ENCODE data around the gene INPP5A. TPM values are rescaled to one million over a fixed set of nuclear protein-coding genes. Genes with fewer than 3 reads are reported as not detected.

INPP5A gene
- total RNA-seq, 1 donor from 2014 or later = 32.5 TPM

DNA sequence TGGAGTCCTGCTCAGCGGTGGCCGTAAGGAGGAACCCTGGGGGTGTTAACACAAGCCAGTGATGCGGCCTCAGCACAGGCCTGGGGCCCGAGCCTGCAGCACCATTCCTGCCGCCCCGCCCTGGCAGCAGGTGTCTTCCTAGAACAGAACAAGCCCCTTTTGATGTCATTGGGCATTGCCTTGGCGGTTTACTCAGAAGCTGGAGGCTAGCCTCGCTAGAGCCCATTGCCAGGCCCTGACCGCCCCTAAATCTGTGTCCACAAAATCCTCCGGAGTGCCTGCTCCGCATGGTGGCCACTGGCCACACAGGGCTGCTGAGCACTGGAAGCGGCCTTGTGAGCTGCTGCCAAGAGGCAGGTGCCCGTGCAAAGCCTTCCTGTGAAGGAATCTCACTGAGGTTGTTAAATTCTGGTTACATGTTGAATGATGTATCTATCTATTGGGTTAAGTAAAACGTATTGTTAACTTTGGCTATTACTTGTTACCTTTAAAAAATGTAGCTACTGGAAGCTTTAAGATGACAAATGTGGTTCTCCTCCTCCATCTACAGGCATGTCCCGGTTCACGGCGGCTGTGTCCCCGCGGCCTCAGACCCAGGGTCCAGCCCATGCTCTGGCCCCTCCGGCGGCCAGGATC lies 1.2 kb upstream of the INPP5A start:
- DNase-seq = no peak

DNA sequence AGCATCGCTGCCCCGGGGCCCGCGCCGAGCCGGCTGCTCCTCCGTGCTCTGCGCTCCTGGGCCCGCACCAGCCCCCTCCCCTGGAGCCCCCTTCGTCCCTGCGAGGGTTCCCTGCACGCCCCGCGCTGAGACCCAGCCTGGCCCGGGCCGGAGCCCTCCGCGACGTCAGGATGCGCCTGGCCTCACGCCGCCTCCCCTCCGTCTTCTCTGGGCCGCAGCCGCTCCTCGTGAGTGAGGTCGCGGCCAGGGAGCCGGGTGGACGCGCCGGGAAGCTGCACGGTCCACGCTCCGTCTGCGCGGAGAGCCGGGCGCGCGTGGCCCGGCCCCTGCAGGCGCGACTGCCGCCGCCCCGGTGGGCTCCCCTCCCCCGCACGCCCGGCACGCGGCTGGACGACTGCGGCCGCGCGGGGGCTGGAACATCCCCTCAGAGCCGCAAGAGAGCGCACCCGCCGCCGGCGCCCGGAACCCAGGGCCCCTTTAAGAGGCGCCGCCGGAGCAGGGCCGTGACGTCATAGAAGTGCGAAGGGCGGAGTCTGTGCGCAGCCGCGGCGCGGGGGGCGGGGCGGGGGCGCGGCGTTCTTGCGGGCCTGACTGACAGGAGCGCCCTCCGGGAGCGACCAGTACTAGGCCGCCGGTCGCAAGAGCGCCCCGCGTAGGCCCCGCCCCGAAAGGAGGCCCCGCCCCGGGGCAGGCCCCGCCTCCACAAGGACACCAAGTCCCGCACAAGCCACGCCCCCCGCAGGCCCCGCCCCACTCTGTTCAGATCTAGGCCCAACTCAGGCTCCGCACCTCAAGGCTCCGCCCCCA lies 507 bp upstream of the INPP5A start:
- peak; percentile 99 for DNase-seq

DNA sequence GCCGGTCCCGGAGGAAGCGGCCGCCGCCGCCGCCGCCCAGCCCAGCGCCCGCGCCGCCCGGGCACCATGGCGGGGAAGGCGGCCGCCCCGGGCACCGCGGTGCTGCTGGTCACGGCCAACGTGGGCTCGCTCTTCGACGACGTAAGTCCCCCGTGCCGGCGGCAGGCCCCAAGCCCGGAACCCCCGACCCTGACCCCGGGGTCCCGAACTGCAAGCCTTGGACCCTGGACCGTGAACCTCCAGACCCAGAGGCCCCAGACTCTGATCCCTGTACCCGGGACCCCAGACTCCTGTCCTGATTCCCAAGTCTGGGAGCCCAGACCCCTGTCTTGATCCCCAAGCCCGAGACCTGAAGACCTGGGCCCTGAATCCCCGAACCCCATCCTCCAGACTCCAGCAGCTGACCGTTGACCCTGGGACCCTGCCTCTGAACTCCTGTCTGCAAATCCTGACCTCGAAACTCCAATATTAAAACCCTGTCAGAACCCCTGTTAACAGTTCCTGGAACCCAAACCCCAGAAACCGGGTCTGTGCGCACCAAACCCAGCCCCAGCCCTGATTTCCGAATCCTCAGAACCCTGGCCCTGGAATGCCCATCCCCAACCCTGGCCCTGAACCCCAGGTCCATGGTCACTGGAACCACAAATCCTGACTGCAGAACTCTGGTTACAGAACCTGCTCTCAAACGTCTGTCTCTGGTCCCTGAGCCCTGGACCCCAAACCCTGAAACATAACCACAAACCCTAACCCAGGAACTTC lies 623 bp downstream of the INPP5A start:
- DNase-seq = no peak

GRCh38 chr10:132538790-132539421 lies 1.3 kb downstream of the INPP5A start:
- DNase-seq = no peak

DNA sequence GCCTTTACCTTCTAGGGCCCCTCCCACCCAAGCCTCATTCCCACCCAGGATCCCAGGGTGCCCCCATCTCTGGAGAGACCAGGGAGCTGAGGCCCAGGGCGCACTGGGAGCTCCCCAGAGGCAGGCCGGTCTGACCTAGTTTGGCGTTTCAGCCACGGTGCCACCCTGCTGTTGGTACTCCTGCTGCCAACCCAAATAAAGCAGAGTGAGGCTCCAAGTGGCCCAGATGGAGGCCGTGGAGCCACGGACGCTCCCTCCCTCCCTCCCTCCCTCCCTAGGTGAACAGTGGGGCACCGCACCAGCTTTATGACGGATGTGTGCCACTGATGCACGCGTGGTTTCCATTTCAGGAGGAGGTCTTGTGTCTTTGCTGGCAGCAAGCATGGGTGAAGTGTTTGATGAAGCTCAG lies 1.8 kb downstream of the INPP5A start:
- no peak for DNase-seq

GRCh38 chr10:132539894-132540293 lies 2.3 kb downstream of the INPP5A start:
- DNase-seq = no peak

DNA sequence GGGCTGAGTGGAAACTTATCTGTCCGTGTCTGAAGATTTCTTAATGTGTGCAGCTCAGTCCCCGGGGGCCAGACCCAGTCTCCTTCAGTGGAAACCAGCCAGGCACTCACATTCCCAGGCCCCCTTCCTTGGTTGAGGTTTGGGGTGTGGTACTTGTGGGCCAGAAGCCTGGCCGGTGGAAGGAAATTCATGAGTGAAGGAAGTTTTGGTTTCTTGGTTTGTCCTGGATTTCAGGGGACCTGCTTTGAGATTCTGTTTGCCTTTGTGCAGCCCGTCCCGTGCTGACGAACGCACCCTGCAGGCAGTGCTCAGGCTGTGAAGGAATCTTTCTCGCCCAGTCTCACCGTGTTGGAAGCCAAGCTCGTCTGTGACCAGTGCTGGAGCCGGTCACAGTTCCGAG lies 2.9 kb downstream of the INPP5A start:
- no peak for DNase-seq

GRCh38 chr10:132541129-132541528 lies 3.5 kb downstream of the INPP5A start:
- DNase-seq = no peak

GRCh38 chr10:132541601-132542011 lies 4.0 kb downstream of the INPP5A start:
- no peak for DNase-seq

DNA sequence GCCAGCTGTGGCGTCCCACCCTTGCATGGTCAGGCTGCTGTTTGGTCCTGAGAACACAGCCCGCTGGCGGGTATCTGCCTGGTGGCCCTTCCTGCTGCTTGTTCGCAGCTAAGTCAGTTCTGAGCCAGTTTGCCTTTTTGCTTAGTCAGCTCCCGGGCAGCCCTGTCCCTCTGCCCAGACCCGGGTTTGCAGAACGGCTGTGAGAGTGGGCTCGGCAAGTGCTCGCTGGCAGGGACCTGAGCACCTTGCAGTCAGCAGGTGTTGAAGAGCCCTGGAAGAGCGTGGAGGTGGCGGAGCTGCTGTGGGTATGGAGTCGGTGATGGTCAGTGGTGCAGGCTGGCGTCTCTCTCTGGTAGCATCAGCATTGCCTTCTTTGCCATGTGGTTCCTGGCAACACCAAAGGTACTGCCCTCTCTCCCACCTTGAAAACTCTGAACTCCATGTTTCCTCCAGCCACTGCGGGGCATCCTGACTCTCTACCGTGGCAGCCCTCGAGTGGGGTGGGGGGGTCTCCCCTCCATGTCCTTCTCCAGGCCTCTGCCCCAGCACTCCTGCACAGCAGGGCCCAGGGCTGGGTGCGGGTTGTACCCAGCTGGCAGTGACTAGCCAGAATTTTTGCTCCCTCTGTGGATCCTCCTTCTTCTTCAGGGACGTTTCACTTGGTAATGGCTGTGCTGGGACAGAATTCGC lies 4.6 kb downstream of the INPP5A start:
- DNase-seq = no peak

DNA sequence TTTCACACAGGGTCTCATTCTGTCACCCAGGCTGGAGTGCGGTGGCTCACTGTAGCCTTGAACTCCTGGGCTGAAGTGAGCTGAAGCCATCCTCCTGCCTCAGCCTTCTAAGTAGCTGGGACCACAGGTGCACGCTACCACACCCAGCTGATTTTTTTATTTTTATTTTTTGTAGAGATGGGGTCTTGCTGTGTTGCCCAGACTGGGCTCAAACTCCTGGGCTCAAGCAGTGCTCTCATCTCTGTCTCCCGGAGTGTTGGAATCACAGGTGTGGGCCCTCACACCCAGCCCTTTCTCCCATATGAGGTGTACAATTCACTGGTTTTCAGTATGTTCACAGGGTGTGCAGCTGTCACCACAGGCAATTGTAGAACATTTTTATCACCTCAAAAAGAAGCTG lies 5.2 kb downstream of the INPP5A start:
- no peak for DNase-seq

DNA sequence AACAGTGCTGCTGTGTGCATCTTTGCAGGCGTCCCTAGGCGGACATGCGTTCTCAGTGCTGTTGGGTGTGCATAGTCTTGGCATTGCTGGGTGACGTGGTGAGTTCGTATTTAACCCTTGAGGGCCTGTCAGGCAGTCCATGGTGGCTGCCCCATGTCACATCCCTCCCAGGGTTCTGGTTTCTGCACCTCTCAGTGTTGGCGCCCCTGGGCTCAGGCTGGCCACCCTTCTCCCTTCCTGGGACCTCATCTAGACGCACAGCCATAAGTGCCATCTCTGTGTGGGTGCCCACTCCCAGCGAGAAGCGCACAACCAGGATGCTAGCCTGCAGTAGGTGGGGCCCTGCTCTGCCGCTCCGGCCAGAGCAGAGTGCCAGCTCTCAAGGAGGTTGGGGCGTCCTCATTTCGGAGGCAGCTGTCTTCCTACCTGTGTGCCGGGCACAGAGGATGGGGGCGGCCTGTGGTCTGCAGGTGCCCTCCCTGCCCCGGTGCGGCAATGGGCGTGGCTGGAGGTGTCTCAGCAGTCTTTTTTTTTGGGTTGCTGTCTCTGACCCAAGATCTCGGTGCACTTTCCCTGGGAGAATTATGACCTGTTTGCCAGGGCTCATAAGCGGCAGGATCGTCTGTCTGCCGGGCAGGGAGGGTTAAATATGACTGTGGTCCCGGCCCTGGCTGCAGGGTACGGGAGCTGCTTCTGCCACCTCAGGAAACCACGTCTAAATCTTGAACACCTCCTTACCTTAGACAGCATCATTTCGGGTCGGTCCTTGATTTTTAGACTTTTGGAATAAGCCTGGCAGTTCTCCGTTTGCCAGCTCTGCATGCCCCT lies 6.5 kb downstream of the INPP5A start:
- no peak for DNase-seq

DNA sequence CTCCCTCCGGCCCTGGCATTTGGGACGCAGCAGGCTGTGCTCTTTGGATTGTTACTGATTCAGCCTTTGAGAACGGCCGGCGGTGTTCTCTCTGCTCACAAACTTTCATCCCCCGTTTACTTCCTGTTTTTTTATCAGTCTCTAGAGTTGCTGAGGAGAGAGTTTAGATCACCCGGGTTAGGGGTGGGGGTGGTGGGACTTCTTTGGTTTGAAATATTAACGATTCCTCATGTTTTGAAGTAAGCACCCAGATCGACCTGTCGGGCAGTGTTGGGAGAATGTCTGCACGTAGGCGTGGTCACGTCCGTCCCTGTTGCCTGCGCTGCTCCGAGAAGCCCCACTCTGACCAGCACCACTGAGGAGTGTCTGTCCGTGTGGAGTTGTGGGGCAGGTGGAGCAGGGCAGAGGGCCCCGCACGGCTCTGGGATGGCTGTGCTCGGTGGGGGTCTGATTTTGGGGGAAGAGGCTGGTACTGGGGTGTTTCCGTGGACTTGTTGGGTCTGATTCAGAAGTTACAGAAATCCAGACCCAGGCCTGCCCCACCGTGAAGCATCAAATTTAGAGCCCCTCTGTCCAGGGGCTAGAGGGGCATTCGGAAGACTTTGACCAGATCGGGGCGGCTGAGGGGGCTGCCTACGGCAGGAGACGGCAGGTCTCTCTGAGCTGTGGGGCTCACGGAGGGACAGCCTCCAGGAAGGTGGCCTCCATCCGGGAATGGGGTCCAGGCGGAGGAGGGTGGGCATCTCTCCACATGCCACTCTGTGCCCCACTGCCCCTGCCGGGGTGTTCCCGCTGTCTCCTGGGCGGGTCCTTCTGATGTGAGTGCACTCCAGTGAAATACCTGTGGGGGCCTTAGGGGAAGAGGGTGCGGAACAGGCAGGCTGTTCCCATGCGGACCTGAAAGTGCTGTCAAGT lies 7.4 kb downstream of the INPP5A start:
- DNase-seq = no peak

DNA sequence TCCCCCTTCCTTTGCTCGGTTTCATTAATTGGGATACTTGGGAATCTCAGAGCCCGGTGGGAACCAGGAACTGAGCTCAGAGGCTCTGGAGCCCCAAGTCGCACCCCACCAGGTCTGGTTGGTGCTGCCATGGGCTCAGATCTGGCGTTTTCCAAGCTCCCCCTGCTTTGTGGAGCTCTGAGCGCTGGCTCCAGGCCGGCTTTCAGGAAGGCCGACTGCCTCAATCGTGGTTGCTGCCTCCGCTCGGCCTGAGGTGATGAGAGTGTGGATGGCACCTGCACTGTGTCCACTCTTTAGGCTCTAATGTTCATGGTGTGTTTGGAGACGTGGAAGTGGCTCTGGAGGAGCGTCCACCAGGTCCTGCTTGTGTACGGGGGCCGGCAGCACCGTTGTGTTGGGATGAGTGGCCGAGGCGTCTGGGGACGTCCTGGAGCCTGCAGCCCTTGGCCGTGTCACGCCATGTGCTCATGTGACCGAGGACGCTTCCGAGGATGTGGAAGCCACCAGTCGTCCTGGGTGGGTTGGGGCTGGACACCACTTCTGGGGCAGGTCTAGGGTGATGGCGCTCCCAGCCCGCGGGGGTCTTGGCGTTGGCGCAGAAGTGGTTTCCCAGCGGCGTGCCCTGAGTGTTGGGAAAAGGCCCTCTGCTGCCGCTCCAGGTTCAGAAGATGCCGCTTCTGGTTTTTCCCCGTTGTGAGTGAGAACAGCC lies 8.2 kb downstream of the INPP5A start:
- no peak for DNase-seq

DNA sequence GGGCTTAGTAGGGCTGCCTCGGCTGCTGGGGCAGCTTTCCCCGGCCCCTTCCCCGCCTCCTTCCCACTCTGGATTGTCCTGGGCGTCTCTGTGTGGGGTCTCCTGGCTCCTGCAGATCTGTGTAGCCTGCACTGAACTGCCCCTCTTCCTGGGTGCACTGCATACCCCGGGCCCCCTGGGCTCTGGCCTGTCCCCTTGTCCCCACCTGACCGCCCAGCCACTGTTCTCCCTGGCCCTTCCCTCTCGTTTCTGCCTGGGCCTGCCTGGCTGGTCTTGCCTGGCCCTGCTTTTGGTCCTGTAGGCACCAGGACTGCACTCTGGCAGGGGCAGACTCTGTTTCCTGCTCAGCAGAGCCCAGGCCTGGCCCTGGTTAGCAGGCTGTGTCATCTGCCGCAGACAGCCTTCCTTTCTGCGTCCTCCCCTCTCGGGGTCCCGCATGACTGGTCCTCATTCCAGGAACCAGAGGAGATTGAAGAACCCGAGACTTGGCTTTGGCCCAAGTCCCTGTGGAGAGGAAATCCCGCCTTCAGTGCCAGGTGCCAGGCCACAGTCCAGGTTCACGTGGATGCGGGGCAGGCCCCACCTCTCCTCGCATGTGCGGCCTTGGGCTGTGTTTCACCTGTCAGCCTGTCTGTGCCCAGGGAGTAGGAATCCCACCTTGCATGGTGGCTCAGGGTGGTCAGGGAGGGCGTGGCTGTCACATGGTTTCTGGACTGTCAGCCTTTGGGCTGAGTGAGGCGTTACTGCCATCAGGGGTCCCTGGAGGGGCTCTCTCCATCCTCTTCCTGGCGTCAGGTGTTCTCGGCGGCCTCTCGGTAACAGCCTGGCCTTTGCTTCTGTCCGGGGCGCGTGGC lies 9.2 kb downstream of the INPP5A start:
- DNase-seq = no peak

GRCh38 chr10:132547421-132547861 lies 9.9 kb downstream of the INPP5A start:
- DNase-seq = no peak

DNA sequence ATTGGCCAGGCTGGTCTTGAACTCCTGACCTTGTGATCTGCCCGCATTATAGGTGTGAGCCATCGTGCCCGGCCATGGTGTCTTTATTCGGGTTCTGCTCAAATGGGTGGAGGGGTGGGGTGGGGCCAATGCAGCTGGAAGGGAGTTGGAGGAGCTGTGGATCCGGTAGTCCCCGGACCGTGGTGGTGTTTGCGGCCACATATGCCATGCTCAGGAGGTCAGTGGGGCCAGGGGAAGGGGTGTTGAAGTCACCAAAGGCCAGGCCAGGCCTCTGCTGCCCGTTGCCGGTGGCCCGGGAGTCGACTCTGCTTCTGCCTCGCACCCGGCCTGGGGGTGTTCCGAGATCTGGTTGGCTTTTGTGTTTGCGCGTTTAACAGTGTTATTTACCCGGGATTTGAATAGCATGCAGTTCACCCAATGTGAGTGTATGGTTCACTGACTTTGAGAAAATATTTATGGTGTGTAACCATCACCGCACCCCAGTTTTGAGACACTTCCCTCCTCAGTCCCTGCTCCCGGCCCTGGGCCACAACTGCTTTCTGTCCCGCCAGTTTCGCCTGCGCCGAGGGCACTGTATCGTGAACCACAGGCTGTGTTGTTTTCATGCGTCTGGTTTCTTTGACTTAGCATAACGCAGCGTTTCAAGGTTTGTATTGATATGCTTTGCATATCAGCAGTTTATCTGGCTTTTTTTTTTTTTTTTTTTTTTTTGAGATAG lies 10.7 kb downstream of the INPP5A start:
- no peak for DNase-seq

DNA sequence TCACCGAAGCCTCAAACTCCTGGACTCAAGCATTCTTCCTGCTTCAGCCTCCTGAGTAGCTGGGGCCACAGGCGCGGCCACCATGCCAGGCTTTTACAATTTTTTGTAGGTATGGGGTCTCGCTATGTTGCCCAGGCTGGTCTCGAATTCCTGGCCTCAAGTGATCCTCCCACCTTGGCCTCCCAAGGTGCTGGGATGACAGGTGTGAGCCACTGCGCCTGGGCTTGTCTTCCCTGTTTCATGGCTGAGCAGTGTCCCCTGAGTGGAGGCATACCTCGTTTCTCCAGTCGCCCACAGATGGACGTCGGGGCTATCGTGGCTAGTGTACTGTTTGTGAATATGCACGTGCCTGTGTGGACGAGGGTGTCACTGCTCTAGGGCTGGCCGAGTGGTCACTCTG lies 11.3 kb downstream of the INPP5A start:
- DNase-seq = no peak

Measured in skin of body (tissue), 2 donors.